Gastrocnemius medialis (tissue), 4 donors: Measurements from ENCODE around the gene PDIA6.

Experiments used
- POLR2A ChIP-seq, 2 donors: fragments of 450-650 bp; IDR thresholded peaks; one replicate each; pipeline ENCODE4 v1.6.1; 2017; ENCODE audit warnings: antibody characterized with exemption in 2 of 2, mild to moderate bottlenecking in 2 of 2, moderate library complexity in 2 of 2
- TF ChIP-seq, protein P1 (sequence below), 5 experiments: fragments of 450-650 bp in 3 of 5; fragments of 200-600 bp in 2 of 5; sonication (generic) in 2 of 5; IDR thresholded peaks in 4 of 5; conservative IDR thresholded peaks in 1 of 5; 1 replicate in 4 of 5; 2 replicates in 1 of 5; pipeline ENCODE4 v1.5.1; 2016 to 2019; ENCODE audit warnings: antibody characterized with exemption in 5 of 5, mild to moderate bottlenecking in 3 of 5, moderate library complexity in 3 of 5

- TF ChIP-seq, protein P1, sequence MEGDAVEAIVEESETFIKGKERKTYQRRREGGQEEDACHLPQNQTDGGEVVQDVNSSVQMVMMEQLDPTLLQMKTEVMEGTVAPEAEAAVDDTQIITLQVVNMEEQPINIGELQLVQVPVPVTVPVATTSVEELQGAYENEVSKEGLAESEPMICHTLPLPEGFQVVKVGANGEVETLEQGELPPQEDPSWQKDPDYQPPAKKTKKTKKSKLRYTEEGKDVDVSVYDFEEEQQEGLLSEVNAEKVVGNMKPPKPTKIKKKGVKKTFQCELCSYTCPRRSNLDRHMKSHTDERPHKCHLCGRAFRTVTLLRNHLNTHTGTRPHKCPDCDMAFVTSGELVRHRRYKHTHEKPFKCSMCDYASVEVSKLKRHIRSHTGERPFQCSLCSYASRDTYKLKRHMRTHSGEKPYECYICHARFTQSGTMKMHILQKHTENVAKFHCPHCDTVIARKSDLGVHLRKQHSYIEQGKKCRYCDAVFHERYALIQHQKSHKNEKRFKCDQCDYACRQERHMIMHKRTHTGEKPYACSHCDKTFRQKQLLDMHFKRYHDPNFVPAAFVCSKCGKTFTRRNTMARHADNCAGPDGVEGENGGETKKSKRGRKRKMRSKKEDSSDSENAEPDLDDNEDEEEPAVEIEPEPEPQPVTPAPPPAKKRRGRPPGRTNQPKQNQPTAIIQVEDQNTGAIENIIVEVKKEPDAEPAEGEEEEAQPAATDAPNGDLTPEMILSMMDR (IDR thresholded peaks at IDR 0.05 in 4 of 5, conservative IDR thresholded peaks at IDR 0.05 in 1 of 5), result no peak
- TF ChIP-seq POLR2A (IDR thresholded peaks at IDR 0.05), result no peak
These were observed 20.5 kb downstream of the PDIA6 start for GRCh38 chr2:10792001-10792634.
